H1 (cell line): Measurements from ENCODE around the gene HS2ST1. TPM values are rescaled to one million over a fixed set of nuclear protein-coding genes. Genes with fewer than 3 reads are reported as not detected.
A peak's percentile ranks its signal among the peaks of the same experiment; 100 is the strongest.

Experiments used
- CTCF ChIA-PET: fragments of 300-600 bp; sonication (Branson Sonifier 250); formaldehyde crosslinking; loops from one replicate; lab custom pipeline; 2021; ENCODE audit not compliant: partially characterized antibody; lab: Charles Lee
- POLR2A ChIA-PET: fragments of 300-600 bp; sonication (Branson Sonifier 250); formaldehyde crosslinking; loops from one replicate; lab custom pipeline; 2021; ENCODE audit warnings: inconsistent platforms; ENCODE audit not compliant: partially characterized antibody; lab: Charles Lee
- DNase-seq, 2 experiments: peaks; one replicate each; pipeline versions ENCODE4 v3.0.0 to v3.0.0-alpha.2; 2010 to 2022; ENCODE audit warnings: low spot score in 2 of 2, low read depth in 1 of 2, mixed read lengths in 1 of 2
- FAIRE-seq: peaks from 2 replicates; lab custom pipeline; 2011; peaks lifted over from hg19 to GRCh38; lab: Jason Lieb, UNC
- H2AFZ ChIP-seq: 2 replicates; pipeline ENCODE4 v1.8.1; 2012; ENCODE audit warnings: low read length, inconsistent platforms
- H2AK5ac ChIP-seq: 2 replicates; pipeline ENCODE4 v1.6.1; 2013; ENCODE audit warnings: low read depth, low read length
- H2BK120ac ChIP-seq: replicated peaks from 2 replicates; pipeline ENCODE3; 2013; ENCODE audit warnings: low read depth, low read length, inconsistent platforms
- H2BK12ac ChIP-seq: 2 replicates; pipeline ENCODE4 v1.6.1; 2013; ENCODE audit warnings: low read depth, low read length
- H2BK15ac ChIP-seq: 2 replicates; pipeline ENCODE4 v1.6.1; 2013; ENCODE audit warnings: low read length
- H2BK20ac ChIP-seq: 2 replicates; pipeline ENCODE4 v1.6.1; 2013; ENCODE audit warnings: low read length
- H2BK5ac ChIP-seq: 2 replicates; pipeline ENCODE4 v1.6.1; 2013; ENCODE audit warnings: low read depth, low read length
- H3K14ac ChIP-seq: 2 replicates; pipeline ENCODE4 v1.6.1; 2013; ENCODE audit warnings: inconsistent platforms; ENCODE audit not compliant: insufficient read length
- H3K18ac ChIP-seq: 2 replicates; pipeline ENCODE4 v1.6.1; 2013; ENCODE audit warnings: low read length; ENCODE audit errors: extremely low read depth
- H3K23ac ChIP-seq: 2 replicates; pipeline ENCODE4 v1.6.1; 2013; ENCODE audit warnings: inconsistent platforms; ENCODE audit not compliant: insufficient read length
- H3K23me2 ChIP-seq: 2 replicates; pipeline ENCODE4 v1.6.1; 2013; ENCODE audit warnings: low read depth, low read length
- H3K27ac ChIP-seq: 2 replicates; pipeline ENCODE4 v1.6.1; 2011; ENCODE audit warnings: low read depth, low read length, inconsistent platforms
- H3K27me3 ChIP-seq, 4 experiments: replicated peaks in 1 of 4; 1 replicate in 1 of 4; 2 replicates in 3 of 4; pipeline versions ENCODE4 v1.6.1 to v1.8.1; 2011 to 2013; ENCODE audit warnings: low read length in 3 of 4, mild to moderate bottlenecking in 3 of 4, inconsistent platforms in 2 of 4, mixed read lengths in 2 of 4, moderate library complexity in 1 of 4; ENCODE audit not compliant: control insufficient read depth in 3 of 4, insufficient read depth in 3 of 4; ENCODE audit errors: extremely low read depth in 1 of 4
- H3K36me3 ChIP-seq, 4 experiments: 2 replicates each; pipeline versions ENCODE4 v1.6.1 to v1.8.1; 2011 to 2013; ENCODE audit warnings: mild to moderate bottlenecking in 4 of 4, low read length in 3 of 4, moderate library complexity in 2 of 4, control low read depth in 1 of 4, inconsistent platforms in 1 of 4; ENCODE audit not compliant: insufficient read depth in 4 of 4, control insufficient read depth in 2 of 4
- H3K4ac ChIP-seq: replicated peaks from 2 replicates; pipeline ENCODE3; 2013; ENCODE audit warnings: low read length, low read depth, mixed read lengths, inconsistent platforms; ENCODE audit not compliant: insufficient read length
- H3K4me1 ChIP-seq, 4 experiments: replicated peaks in 1 of 4; 1 replicate in 1 of 4; 2 replicates in 3 of 4; pipeline versions ENCODE4 v1.6.1 to v1.8.1; 2011 to 2013; ENCODE audit warnings: low read length in 3 of 4, inconsistent platforms in 2 of 4, mixed read lengths in 1 of 4; ENCODE audit not compliant: insufficient read depth in 4 of 4, control insufficient read depth in 3 of 4
- H3K4me2 ChIP-seq, 2 experiments: 2 replicates each; pipeline versions ENCODE4 v1.6.1 to v1.8.1; 2011 to 2013; ENCODE audit warnings: low read depth in 2 of 2, low read length in 2 of 2, control low read depth in 1 of 2, inconsistent platforms in 1 of 2, mild to moderate bottlenecking in 1 of 2; ENCODE audit not compliant: insufficient read depth in 1 of 2
- H3K4me3 ChIP-seq, 4 experiments: fragments of 200-600, 300-600 bp in 1 of 4; sonication (generic), shearing (Covaris generic), sonication (Bioruptor Twin) in 1 of 4; 2 replicates each; pipeline versions ENCODE4 v1.5.1 to v1.8.1; 2011 to 2016; ENCODE audit warnings: low read length in 4 of 4, low read depth in 3 of 4, control low read depth in 2 of 4, inconsistent platforms in 2 of 4, mild to moderate bottlenecking in 2 of 4, mixed read lengths in 1 of 4, moderate library complexity in 1 of 4; ENCODE audit not compliant: insufficient read depth in 2 of 4; ENCODE audit errors: extremely low read depth in 1 of 4
- H3K56ac ChIP-seq: replicated peaks from 2 replicates; pipeline ENCODE3; 2013; ENCODE audit warnings: low read depth, mild to moderate bottlenecking, mixed read lengths, low read length, inconsistent platforms; ENCODE audit not compliant: insufficient read length
- H3K79me1 ChIP-seq: 2 replicates; pipeline ENCODE4 v1.6.1; 2013; ENCODE audit warnings: low read depth, low read length, control low read depth
- H3K79me2 ChIP-seq, 2 experiments: 2 replicates each; pipeline versions ENCODE4 v1.6.1 to v1.8.1; 2012 to 2013; ENCODE audit warnings: low read length in 2 of 2, mild to moderate bottlenecking in 2 of 2, inconsistent platforms in 1 of 2; ENCODE audit not compliant: insufficient read depth in 2 of 2, control insufficient read depth in 1 of 2
- H3K9ac ChIP-seq, 4 experiments: replicated peaks in 1 of 4; 1 replicate in 1 of 4; 2 replicates in 3 of 4; pipeline versions ENCODE4 v1.6.1 to v1.8.1; 2011 to 2013; ENCODE audit warnings: low read depth in 3 of 4, low read length in 3 of 4, control low read depth in 2 of 4, mild to moderate bottlenecking in 2 of 4, moderate library complexity in 2 of 4, inconsistent platforms in 1 of 4; ENCODE audit errors: extremely low read depth in 1 of 4
- H3K9me3 ChIP-seq, 2 experiments: 2 replicates each; pipeline versions ENCODE4 v1.6.1 to v1.8.1; 2012 to 2013; ENCODE audit warnings: mild to moderate bottlenecking in 2 of 2, moderate library complexity in 2 of 2, control low read depth in 1 of 2, inconsistent platforms in 1 of 2, low read depth in 1 of 2, low read length in 1 of 2, mixed read lengths in 1 of 2; ENCODE audit not compliant: insufficient read depth in 2 of 2
- H4K20me1 ChIP-seq, 2 experiments: replicated peaks in 1 of 2; 2 replicates each; pipeline versions ENCODE3 to v1.8.1; 2011 to 2013; ENCODE audit warnings: inconsistent platforms in 2 of 2, low read length in 2 of 2, mild to moderate bottlenecking in 1 of 2; ENCODE audit not compliant: insufficient read depth in 2 of 2, control insufficient read depth in 1 of 2
- H4K5ac ChIP-seq: 2 replicates; pipeline ENCODE4 v1.6.1; 2013; ENCODE audit warnings: low read length, low read depth, mixed read lengths, inconsistent platforms; ENCODE audit not compliant: insufficient read length
- H4K8ac ChIP-seq: 2 replicates; pipeline ENCODE4 v1.8.0; 2013; ENCODE audit warnings: mild to moderate bottlenecking, moderate library complexity, low read length, inconsistent platforms; ENCODE audit not compliant: insufficient read depth; ENCODE audit errors: extremely low read depth
- H4K91ac ChIP-seq: replicated peaks from 2 replicates; pipeline ENCODE3; 2013; ENCODE audit warnings: low read length, mixed read lengths, inconsistent platforms; ENCODE audit not compliant: insufficient read length
- NRF1 ChIP-seq: IDR thresholded peaks from 2 replicates; pipeline ENCODE4 v1.6.1; 2011; ENCODE audit warnings: mild to moderate bottlenecking, low read depth, low read length, improper control_type of control experiment
- POLR2A ChIP-seq, 2 experiments: IDR thresholded peaks; 1 replicate in 1 of 2; 2 replicates in 1 of 2; pipeline ENCODE4 v1.6.1; 2011; ENCODE audit warnings: low read depth in 2 of 2, low read length in 2 of 2, mild to moderate bottlenecking in 2 of 2; ENCODE audit errors: control extremely low read depth in 1 of 2
- WGBS, 2 experiments: shearing (Covaris generic) in 1 of 2; methylation state at CpG; one replicate each; pipeline versions ENCODE4 v1.1.6 to v1.1.7; 2013 to 2015; ENCODE audit warnings: low lambda C conversion rate in 2 of 2, mixed read lengths in 2 of 2, inconsistent platforms in 1 of 2, low coverage in 1 of 2, missing lambda C conversion rate in 1 of 2; ENCODE audit not compliant: insufficient replicate concordance in 2 of 2, insufficient coverage in 1 of 2, insufficient read length in 1 of 2; ENCODE audit errors: extremely low coverage in 1 of 2, missing lambda C conversion rate in 1 of 2; 5-methylcytosine and 5-hydroxymethylcytosine counted together
- polyA plus RNA-seq, 7 experiments: library from polyadenylated mRNA; depleted of rRNA in 3 of 7; stranded (reverse) in 5 of 7; unstranded in 2 of 7; fragments of >200 nt in 5 of 7; fragments of 200-250 nt in 2 of 7; gene quantifications; 1 replicate in 5 of 7; 2 replicates in 1 of 7; 4 replicates in 1 of 7; pipeline versions ENCODE4 v1.2.1 to v1.2.3, GENCODE V29; 2011 to 2013; ENCODE audit warnings: missing spikeins in 2 of 7, mixed read lengths in 2 of 7
- total RNA-seq: library from RNA; stranded (reverse); fragmentation: NEBNext Ultra II Directional; extraction: Animal tissue kit (Norgen Biotek cat#: 25700); gene quantifications from 2 replicates; pipeline ENCODE4 v1.2.1, GENCODE V29; 2021

Gene HS2ST1
- total and polyA plus RNA-seq, 2 of the 8 experiments (the other 6 are each of a cell fraction or from before 2014, with no cell fraction given): 5.2 to 28.3 TPM

DNA sequence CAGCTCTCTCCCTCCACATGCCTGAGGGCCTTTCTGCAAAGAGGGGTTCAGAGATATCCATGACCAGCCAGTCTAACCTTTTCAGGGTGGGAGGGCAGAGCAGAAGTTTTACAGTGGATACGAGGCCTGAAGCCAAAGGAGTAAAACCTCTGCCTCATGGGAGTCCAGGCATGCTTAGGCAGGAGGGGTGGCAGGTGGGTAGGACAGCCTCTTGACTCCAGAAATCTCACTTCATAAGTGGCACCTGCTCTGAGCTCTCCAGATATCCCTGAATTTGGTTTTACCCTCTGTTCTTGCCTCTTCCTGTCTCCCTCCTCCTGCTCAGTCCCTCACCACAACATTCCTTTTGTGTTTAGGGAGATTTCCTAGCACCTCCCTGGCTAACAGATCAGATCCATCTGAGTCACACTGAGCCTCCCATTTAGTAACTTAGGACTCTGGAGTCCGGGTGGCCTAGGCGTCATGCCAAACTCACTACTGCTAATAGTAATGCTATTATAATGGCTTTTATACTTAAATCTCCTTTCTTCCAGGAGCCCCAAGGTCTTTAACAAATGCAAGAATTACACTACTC is 201.0 kb downstream of the HS2ST1 start:
- no peak for TF ChIP-seq NRF1
- 0 out of 3 replicates have a peak, but pooled peaks of 1 of the 2 experiments have one; percentile 18 for TF ChIP-seq POLR2A (IDR thresholded peaks at IDR 0.05; ENCODE audit: control extremely low read depth in 1 of 2, low read depth in 2 of 2, low read length in 2 of 2)
- CTCF ChIA-PET: interaction anchor here (0.6 to 1.3 kb wide), 4 partner anchors 9 to 172 kb away, joined by 3 to 5 read pairs (median 4); no protein-coding TSS in a partner anchor
- Histone ChIP-seq H3K23ac (no peak overlapping the region), H3K27me3 (no peaks in the 10 kb centered on the region), H3K27ac (no peak overlapping the region), H3K79me1 (no peaks in the 10 kb centered on the region), H4K5ac (no peak overlapping the region), H2BK20ac (no peak overlapping the region), H3K4me2 (no peak overlapping the region), H3K9me3 (no peaks in the 10 kb centered on the region), H3K79me2 (no peaks in the 10 kb centered on the region), H3K56ac (no peak overlapping the region), H3K23me2 (no peaks in the 10 kb centered on the region), H2AK5ac (no peak overlapping the region), H3K4me1 (peaks cover 0 to 7% (median 4%) of the 10 kb centered on the region in 4 experiments; a peak in 5 of 7 replicates), H4K91ac (no peak overlapping the region), H2AFZ (no peak overlapping the region), H3K9ac (no peak overlapping the region), H4K20me1 (no peaks in the 10 kb centered on the region), H3K4me3 (no peak overlapping the region), H2BK12ac (no peak overlapping the region), H3K36me3 (no peaks in the 10 kb centered on the region), H3K18ac (no peak overlapping the region), H3K4ac (no peak overlapping the region), H2BK120ac (no peak overlapping the region), H2BK5ac (no peak overlapping the region), H4K8ac (no peak overlapping the region), H2BK15ac (no peak overlapping the region), H3K14ac (no peak overlapping the region)
- DNase-seq: no peak
- FAIRE-seq: no peak
- WGBS, 2 experiments: 79% methylated on average over 3 of the region's 3 CpGs; no CpG with 5 or more reads in 1 of the 2 experiments
- POLR2A ChIA-PET: no interaction called here
